NCI-H1436 (cell line): Measurements from ENCODE around the gene AGTR2.
A peak's percentile ranks its signal among the peaks of the same experiment; 100 is the strongest.
"Not testable (repeated sequence)": the region's sequence is repeated elsewhere in the genome, so short reads cannot be mapped to it uniquely, and the experiment has no call there.

Experiments used
- DNase-seq: peaks from one replicate; lab custom pipeline; 2025; lab: John Stamatoyannopoulos, UW

Gene AGTR2, protein sequence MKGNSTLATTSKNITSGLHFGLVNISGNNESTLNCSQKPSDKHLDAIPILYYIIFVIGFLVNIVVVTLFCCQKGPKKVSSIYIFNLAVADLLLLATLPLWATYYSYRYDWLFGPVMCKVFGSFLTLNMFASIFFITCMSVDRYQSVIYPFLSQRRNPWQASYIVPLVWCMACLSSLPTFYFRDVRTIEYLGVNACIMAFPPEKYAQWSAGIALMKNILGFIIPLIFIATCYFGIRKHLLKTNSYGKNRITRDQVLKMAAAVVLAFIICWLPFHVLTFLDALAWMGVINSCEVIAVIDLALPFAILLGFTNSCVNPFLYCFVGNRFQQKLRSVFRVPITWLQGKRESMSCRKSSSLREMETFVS

GRCh38 chrX:116170511-116170910 is at the start of gene AGTR2:
AGTR2 (plus strand) TSS chrX:116170744; CDS start chrX:116172281, 1,537 bp downstream.
- DNase-seq = no peak

DNA sequence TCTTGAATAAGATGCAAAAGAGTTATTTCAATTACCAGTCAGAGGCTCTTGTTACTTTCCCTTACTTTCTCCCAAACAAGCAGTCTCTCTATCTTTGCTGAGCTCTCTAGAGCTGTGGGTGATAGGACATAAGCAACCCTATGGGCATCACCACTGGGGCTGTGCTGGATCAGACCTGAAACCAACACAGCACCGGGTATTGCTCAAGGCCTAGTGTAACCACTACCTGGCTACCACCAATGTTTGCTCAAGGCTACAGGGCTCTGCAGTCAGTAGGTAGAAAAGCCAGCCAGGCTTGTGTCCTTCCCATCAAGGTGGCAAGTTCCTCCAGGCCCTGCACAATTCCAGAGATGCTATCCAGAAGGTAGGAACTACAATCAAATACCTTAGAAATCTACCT is 35.3 kb upstream of the AGTR2 start:
- no peak for DNase-seq

DNA sequence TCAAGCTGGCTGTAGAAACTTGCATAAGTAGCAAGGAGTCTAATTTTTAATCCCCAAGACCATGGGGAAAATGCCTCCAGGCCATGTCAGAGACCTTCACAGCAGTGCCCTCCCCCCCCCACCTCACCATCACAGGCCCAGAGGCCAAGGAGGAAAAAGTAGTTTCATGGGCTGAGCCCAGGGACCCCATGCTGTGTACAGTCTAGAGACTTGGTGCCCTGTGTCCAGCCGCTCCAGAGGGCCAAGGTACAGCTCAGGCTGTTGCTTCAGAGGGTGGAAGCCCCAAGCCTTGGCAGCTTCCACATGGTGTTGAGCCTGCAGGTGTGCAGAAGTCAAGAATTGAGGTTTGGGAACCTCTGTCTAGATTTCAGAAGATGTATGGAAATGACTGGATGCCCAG is 29.3 kb upstream of the AGTR2 start:
- DNase-seq = not testable (repeated sequence)

DNA sequence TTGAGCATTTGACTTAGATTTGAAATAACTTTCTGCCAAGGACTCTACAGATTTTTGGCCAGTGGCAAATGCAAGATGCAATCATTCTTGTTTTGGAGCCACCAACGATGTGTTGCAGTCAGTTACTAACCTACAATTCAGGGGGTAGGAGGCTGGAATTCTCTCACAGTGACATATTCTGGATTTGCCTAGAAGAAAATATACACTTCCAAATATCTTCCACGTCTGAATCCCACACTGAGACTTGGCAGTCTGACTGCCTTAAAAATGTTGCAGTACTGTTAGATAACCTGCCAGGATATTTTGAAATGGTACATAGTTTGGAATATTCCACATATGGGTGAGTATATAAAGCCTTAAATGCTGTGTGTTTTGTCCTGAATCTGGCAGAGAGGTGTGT is 27.6 kb upstream of the AGTR2 start:
- no peak for DNase-seq

DNA sequence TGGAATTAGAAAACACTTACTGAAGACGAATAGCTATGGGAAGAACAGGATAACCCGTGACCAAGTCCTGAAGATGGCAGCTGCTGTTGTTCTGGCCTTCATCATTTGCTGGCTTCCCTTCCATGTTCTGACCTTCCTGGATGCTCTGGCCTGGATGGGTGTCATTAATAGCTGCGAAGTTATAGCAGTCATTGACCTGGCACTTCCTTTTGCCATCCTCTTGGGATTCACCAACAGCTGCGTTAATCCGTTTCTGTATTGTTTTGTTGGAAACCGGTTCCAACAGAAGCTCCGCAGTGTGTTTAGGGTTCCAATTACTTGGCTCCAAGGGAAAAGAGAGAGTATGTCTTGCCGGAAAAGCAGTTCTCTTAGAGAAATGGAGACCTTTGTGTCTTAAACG is 2.4 kb downstream of the AGTR2 start:
- no peak for DNase-seq

DNA sequence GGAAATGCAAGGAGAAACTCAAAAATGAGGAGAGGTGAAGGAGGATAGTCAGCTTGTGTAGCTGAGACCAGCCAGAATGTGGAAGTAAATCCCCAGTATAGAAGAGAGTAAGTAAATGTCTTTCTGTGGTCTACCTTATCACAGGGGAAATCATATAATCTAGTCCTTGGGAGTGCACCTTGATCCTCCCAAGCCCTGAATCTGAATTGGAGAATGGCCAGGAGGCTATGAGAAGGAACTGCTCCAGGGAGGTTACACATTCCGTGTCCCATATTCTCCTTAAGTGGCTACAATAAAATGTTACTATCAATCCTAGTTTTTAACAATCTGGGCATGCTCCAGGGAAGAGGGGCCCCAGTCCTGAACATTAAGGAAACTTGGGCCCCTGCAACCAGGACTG is 10.8 kb downstream of the AGTR2 start:
- no peak for DNase-seq

DNA sequence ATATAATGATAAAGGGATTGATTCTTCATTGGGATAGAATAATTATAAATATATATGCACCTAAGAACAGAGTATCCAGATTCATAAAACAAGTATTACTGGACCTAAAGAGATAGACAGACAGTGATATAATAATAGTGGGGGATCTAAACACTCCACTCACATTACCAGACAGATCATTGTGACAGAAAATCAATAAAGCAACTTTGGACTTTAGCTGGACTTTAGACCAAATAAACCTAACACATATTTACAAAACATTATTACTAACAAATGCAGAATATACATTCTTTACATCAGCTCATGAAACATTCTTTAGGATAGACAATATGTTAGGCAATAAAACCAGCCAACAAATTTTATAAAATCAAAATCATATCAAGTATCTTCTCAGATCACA is 14.6 kb downstream of the AGTR2 start:
- no peak for DNase-seq

DNA sequence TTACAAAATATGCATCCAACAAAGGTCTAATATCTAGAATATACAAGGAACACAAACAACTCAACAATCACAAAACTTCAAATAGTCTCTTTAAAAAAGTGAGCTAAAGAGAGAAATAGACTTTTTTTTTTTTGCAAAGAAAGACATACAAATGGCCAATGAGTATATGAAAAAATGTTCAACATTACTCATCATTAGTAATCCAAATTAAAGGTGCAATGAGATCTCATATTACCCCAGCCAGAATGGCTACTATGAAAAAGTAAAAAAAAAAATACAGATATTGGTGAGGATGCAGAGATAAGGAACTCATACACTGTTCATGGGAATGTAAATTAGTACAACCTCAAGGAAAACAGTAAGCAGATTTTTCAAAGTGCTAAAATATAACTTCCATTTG is 24.1 kb downstream of the AGTR2 start:
- no peak for DNase-seq

- no peak for DNase-seq
These were observed 27.7 kb downstream of the AGTR2 start for GRCh38 chrX:116198235-116198634.

GRCh38 chrX:116198810-116199209 is 28.3 kb downstream of the AGTR2 start:
- DNase-seq = no peak

GRCh38 chrX:116204932-116205331 is 34.4 kb downstream of the AGTR2 start:
- peak; percentile 11 for DNase-seq

- no peak for DNase-seq
These were observed 42.7 kb downstream of the AGTR2 start for GRCh38 chrX:116213262-116213661.

- DNase-seq = not testable (repeated sequence)
These were observed 46.5 kb downstream of the AGTR2 start for GRCh38 chrX:116217080-116217479.
